Measurements from ENCODE around the gene NLK.

NLK gene

GRCh38 chr17:28065706-28066105 lies 23.2 kb downstream of the NLK start:
- Histone ChIP-seq H3K18ac (ENCODE audit: low read length) (no peak overlapping the region), H3K36me3 (replicated peaks in 1 of 2; ENCODE audit: control insufficient read depth in 2 of 2, insufficient read depth in 2 of 2, low read length in 2 of 2) (peaks cover 0 to 6% of the 10 kb centered on the region in 2 donors), H2AK5ac (ENCODE audit: low read depth, low read length) (no peak overlapping the region), H3K9ac (ENCODE audit: low read depth, low read length, poor library complexity) (no peak overlapping the region), H3K27ac (replicated peaks; ENCODE audit: low read length) (no peak overlapping the region), H3K23ac (ENCODE audit: low read depth, low read length, poor library complexity) (no peak overlapping the region), H2AFZ (ENCODE audit: low read length) (no peak overlapping the region), H3K4me1 (ENCODE audit: control insufficient read depth in 2 of 2, insufficient read depth in 1 of 2, low read depth in 1 of 2, low read length in 2 of 2) (no peaks in the 10 kb centered on the region), H3K9me3 (replicated peaks in 1 of 2; ENCODE audit: control insufficient read depth in 2 of 2, insufficient read depth in 1 of 2, low read depth in 1 of 2, low read length in 2 of 2) (peaks cover 0 to 1% of the 10 kb centered on the region in 2 donors), H4K8ac (ENCODE audit: low read depth, low read length) (no peak overlapping the region), H3K79me1 (ENCODE audit: low read depth, low read length) (peaks cover 2% of the 10 kb centered on the region), H2BK12ac (ENCODE audit: low read length) (no peak overlapping the region), H2BK5ac (ENCODE audit: low read length) (no peak overlapping the region), H2BK120ac (ENCODE audit: low read depth, low read length) (no peak overlapping the region), H3K14ac (ENCODE audit: low read length) (no peak overlapping the region), H3K4me2 (ENCODE audit: insufficient read depth, low read length, poor library complexity, severe bottlenecking) (no peak overlapping the region), H3K4me3 (ENCODE audit: low read length in 2 of 2) (no peak overlapping the region), H2BK15ac (ENCODE audit: low read length) (no peak overlapping the region), H4K91ac (ENCODE audit: low read depth, low read length, poor library complexity) (no peak overlapping the region), H3K4ac (ENCODE audit: low read length) (no peak overlapping the region), H3K27me3 (ENCODE audit: control insufficient read depth in 3 of 3, insufficient read depth in 3 of 3, low read depth in 1 of 3, low read length in 3 of 3) (no peaks in the 10 kb centered on the region)
- no peak for DNase-seq (ENCODE audit: low spot score)
- no CpG with 5 or more reads among the region's 2 CpGs for WGBS, 2 donors (ENCODE audit: extremely low coverage in 2 of 2, insufficient read length in 2 of 2, insufficient replicate concordance in 1 of 2)

GRCh38 chr17:28069061-28069460 lies 26.6 kb downstream of the NLK start:
- Histone ChIP-seq H3K27ac (replicated peaks; ENCODE audit: low read length) (no peak overlapping the region), H2BK120ac (ENCODE audit: low read depth, low read length) (no peak overlapping the region), H3K9ac (ENCODE audit: low read depth, low read length, poor library complexity) (no peak overlapping the region), H3K4me3 (ENCODE audit: low read length in 2 of 2) (no peak overlapping the region), H2AFZ (ENCODE audit: low read length) (no peak overlapping the region), H3K23ac (ENCODE audit: low read depth, low read length, poor library complexity) (no peak overlapping the region), H3K9me3 (replicated peaks in 1 of 2; ENCODE audit: control insufficient read depth in 2 of 2, insufficient read depth in 1 of 2, low read depth in 1 of 2, low read length in 2 of 2) (peaks cover 3% of the 10 kb centered on the region in 2 donors), H3K4me2 (ENCODE audit: insufficient read depth, low read length, poor library complexity, severe bottlenecking) (no peak overlapping the region), H3K14ac (ENCODE audit: low read length) (no peak overlapping the region), H3K79me1 (ENCODE audit: low read depth, low read length) (peaks cover 2% of the 10 kb centered on the region), H2AK5ac (ENCODE audit: low read depth, low read length) (no peak overlapping the region), H4K91ac (ENCODE audit: low read depth, low read length, poor library complexity) (no peak overlapping the region), H2BK5ac (ENCODE audit: low read length) (no peak overlapping the region), H3K36me3 (replicated peaks in 1 of 2; ENCODE audit: control insufficient read depth in 2 of 2, insufficient read depth in 2 of 2, low read length in 2 of 2) (peaks cover 1 to 6% of the 10 kb centered on the region in 2 donors), H2BK15ac (ENCODE audit: low read length) (no peak overlapping the region), H3K27me3 (ENCODE audit: control insufficient read depth in 3 of 3, insufficient read depth in 3 of 3, low read depth in 1 of 3, low read length in 3 of 3) (no peaks in the 10 kb centered on the region), H3K18ac (ENCODE audit: low read length) (no peak overlapping the region), H3K4ac (ENCODE audit: low read length) (no peak overlapping the region), H4K8ac (ENCODE audit: low read depth, low read length) (no peak overlapping the region), H3K4me1 (ENCODE audit: control insufficient read depth in 2 of 2, insufficient read depth in 1 of 2, low read depth in 1 of 2, low read length in 2 of 2) (no peaks in the 10 kb centered on the region), H2BK12ac (ENCODE audit: low read length) (no peak overlapping the region)
- WGBS, 2 donors (ENCODE audit: extremely low coverage in 2 of 2, insufficient read length in 2 of 2, insufficient replicate concordance in 1 of 2), result no CpG with 5 or more reads among the region's 1 CpG
- DNase-seq (ENCODE audit: low spot score), result no peak

- no peak overlapping the region for H3K14ac ChIP-seq (ENCODE audit: low read length)
- no peak overlapping the region for H2BK120ac ChIP-seq (ENCODE audit: low read depth, low read length)
- DNase-seq (ENCODE audit: low spot score), result no peak
- H3K79me1 ChIP-seq (ENCODE audit: low read depth, low read length), result no peaks in the 10 kb centered on the region
- no peak overlapping the region for H3K4me3 ChIP-seq (ENCODE audit: low read length in 2 of 2)
- no peaks in the 10 kb centered on the region for H3K4me1 ChIP-seq (ENCODE audit: control insufficient read depth in 2 of 2, insufficient read depth in 1 of 2, low read depth in 1 of 2, low read length in 2 of 2)
- H3K4ac ChIP-seq (ENCODE audit: low read length), result no peak overlapping the region
- WGBS, 2 donors (ENCODE audit: extremely low coverage in 2 of 2, insufficient read length in 2 of 2, insufficient replicate concordance in 1 of 2), result no CpG with 5 or more reads among the region's 1 CpG
- H2BK12ac ChIP-seq (ENCODE audit: low read length), result no peak overlapping the region
- no peak overlapping the region for H3K18ac ChIP-seq (ENCODE audit: low read length)
- no peak overlapping the region for H4K91ac ChIP-seq (ENCODE audit: low read depth, low read length, poor library complexity)
- no peak overlapping the region for H3K4me2 ChIP-seq (ENCODE audit: insufficient read depth, low read length, poor library complexity, severe bottlenecking)
- no peak overlapping the region for H3K27ac ChIP-seq (replicated peaks; ENCODE audit: low read length)
- no peak overlapping the region for H3K9ac ChIP-seq (ENCODE audit: low read depth, low read length, poor library complexity)
- H2BK5ac ChIP-seq (ENCODE audit: low read length), result no peak overlapping the region
- H3K9me3 ChIP-seq (replicated peaks in 1 of 2; ENCODE audit: control insufficient read depth in 2 of 2, insufficient read depth in 1 of 2, low read depth in 1 of 2, low read length in 2 of 2), result peaks cover 1 to 3% of the 10 kb centered on the region in 2 donors
- H3K27me3 ChIP-seq (ENCODE audit: control insufficient read depth in 3 of 3, insufficient read depth in 3 of 3, low read depth in 1 of 3, low read length in 3 of 3), result no peaks in the 10 kb centered on the region
- no peak overlapping the region for H2AK5ac ChIP-seq (ENCODE audit: low read depth, low read length)
- no peak overlapping the region for H2AFZ ChIP-seq (ENCODE audit: low read length)
- H2BK15ac ChIP-seq (ENCODE audit: low read length), result no peak overlapping the region
- H3K36me3 ChIP-seq (replicated peaks in 1 of 2; ENCODE audit: control insufficient read depth in 2 of 2, insufficient read depth in 2 of 2, low read length in 2 of 2), result peaks cover 1 to 6% of the 10 kb centered on the region in 2 donors
- no peak overlapping the region for H3K23ac ChIP-seq (ENCODE audit: low read depth, low read length, poor library complexity)
- no peak overlapping the region for H4K8ac ChIP-seq (ENCODE audit: low read depth, low read length)
Measured at GRCh38 chr17:28071179-28071578, 28.7 kb downstream of the NLK start.

GRCh38 chr17:28071891-28072606 lies 29.6 kb downstream of the NLK start:
- Histone ChIP-seq H3K14ac (ENCODE audit: low read length) (no peak overlapping the region), H3K9me3 (replicated peaks in 1 of 2; ENCODE audit: control insufficient read depth in 2 of 2, insufficient read depth in 1 of 2, low read depth in 1 of 2, low read length in 2 of 2) (peaks cover 1 to 3% of the 10 kb centered on the region in 2 donors), H3K4me3 (ENCODE audit: low read length in 2 of 2) (no peak overlapping the region), H3K4me2 (ENCODE audit: insufficient read depth, low read length, poor library complexity, severe bottlenecking) (no peak overlapping the region), H2BK5ac (ENCODE audit: low read length) (no peak overlapping the region), H2BK120ac (ENCODE audit: low read depth, low read length) (no peak overlapping the region), H4K91ac (ENCODE audit: low read depth, low read length, poor library complexity) (no peak overlapping the region), H2BK15ac (ENCODE audit: low read length) (no peak overlapping the region), H3K23ac (ENCODE audit: low read depth, low read length, poor library complexity) (no peak overlapping the region), H2AK5ac (ENCODE audit: low read depth, low read length) (no peak overlapping the region), H3K27ac (replicated peaks; ENCODE audit: low read length) (no peak overlapping the region), H3K9ac (ENCODE audit: low read depth, low read length, poor library complexity) (no peak overlapping the region), H2AFZ (ENCODE audit: low read length) (no peak overlapping the region), H3K4ac (ENCODE audit: low read length) (no peak overlapping the region), H3K36me3 (replicated peaks in 1 of 2; ENCODE audit: control insufficient read depth in 2 of 2, insufficient read depth in 2 of 2, low read length in 2 of 2) (peaks cover 1 to 6% of the 10 kb centered on the region in 2 donors), H3K79me1 (ENCODE audit: low read depth, low read length) (no peaks in the 10 kb centered on the region), H3K4me1 (ENCODE audit: control insufficient read depth in 2 of 2, insufficient read depth in 1 of 2, low read depth in 1 of 2, low read length in 2 of 2) (no peaks in the 10 kb centered on the region), H2BK12ac (ENCODE audit: low read length) (no peak overlapping the region), H4K8ac (ENCODE audit: low read depth, low read length) (no peak overlapping the region), H3K18ac (ENCODE audit: low read length) (no peak overlapping the region), H3K27me3 (ENCODE audit: control insufficient read depth in 3 of 3, insufficient read depth in 3 of 3, low read depth in 1 of 3, low read length in 3 of 3) (no peaks in the 10 kb centered on the region)
- WGBS, 2 donors (ENCODE audit: extremely low coverage in 2 of 2, insufficient read length in 2 of 2, insufficient replicate concordance in 1 of 2), result no CpG with 5 or more reads among the region's 6 CpGs
- no peak for DNase-seq (ENCODE audit: low spot score)
